H1 (cell line): ENCODE measurements around the gene ANKRD27. TPM values are rescaled to one million over a fixed set of nuclear protein-coding genes. Genes with fewer than 3 reads are reported as not detected.

Experiments used
- ASH2L ChIP-seq: fragments of 200-600, 300-600 bp; sonication (generic); IDR thresholded peaks from one replicate; pipeline ENCODE4 v1.7.1; 2017; ENCODE audit warnings: low read length
- CEBPB ChIP-seq: IDR thresholded peaks from 2 replicates; pipeline ENCODE4 v1.6.1; 2012; ENCODE audit warnings: low read depth, low read length
- CHD1 ChIP-seq: IDR thresholded peaks from 2 replicates; pipeline ENCODE4 v1.6.1; 2012; ENCODE audit warnings: low read depth, low read length, improper control_type of control experiment
- E2F6 ChIP-seq: IDR thresholded peaks from 2 replicates; pipeline ENCODE4 v1.6.1; 2012; ENCODE audit warnings: inconsistent platforms
- EP300 ChIP-seq, 2 experiments: IDR thresholded peaks; 1 replicate in 1 of 2; 2 replicates in 1 of 2; pipeline ENCODE4 v1.6.1; 2011 to 2012; ENCODE audit warnings: low read depth in 2 of 2, low read length in 2 of 2, mild to moderate bottlenecking in 2 of 2, borderline replicate concordance in 1 of 2, inconsistent platforms in 1 of 2, moderate library complexity in 1 of 2
- KDM1A ChIP-seq: fragments of 200-600, 300-600 bp; sonication (generic); IDR thresholded peaks from 2 replicates; pipeline ENCODE4 v1.7.1; 2016; ENCODE audit warnings: mild to moderate bottlenecking, low read length, borderline replicate concordance
- RAD21 ChIP-seq, 2 experiments: IDR thresholded peaks in 1 of 2; conservative IDR thresholded peaks in 1 of 2; 2 replicates each; pipeline ENCODE4 v1.6.1; 2011; ENCODE audit warnings: low read depth in 2 of 2, low read length in 2 of 2, improper control_type of control experiment in 1 of 2, inconsistent platforms in 1 of 2, mild to moderate bottlenecking in 1 of 2, moderate library complexity in 1 of 2
- RBBP5 ChIP-seq: IDR thresholded peaks from 2 replicates; pipeline ENCODE4 v1.7.1; 2012; ENCODE audit warnings: low read depth, mild to moderate bottlenecking, inconsistent platforms, low read length, moderate library complexity, borderline replicate concordance
- SIRT6 ChIP-seq: IDR thresholded peaks from one replicate; pipeline ENCODE4 v1.7.1; 2012; ENCODE audit warnings: low read length, inconsistent platforms
- SUZ12 ChIP-seq: fragments of 200-600 bp; sonication (generic); IDR thresholded peaks from 2 replicates; pipeline ENCODE4 v1.6.1; 2012; ENCODE audit warnings: mild to moderate bottlenecking, inconsistent platforms, low read length, moderate library complexity, mixed read lengths
- TEAD4 ChIP-seq: IDR thresholded peaks from 2 replicates; pipeline ENCODE4 v1.6.1; 2012; ENCODE audit warnings: low read depth, low read length, inconsistent platforms, mixed read lengths
- polyA plus RNA-seq, 7 experiments: library from polyadenylated mRNA; depleted of rRNA in 3 of 7; stranded (reverse) in 5 of 7; unstranded in 2 of 7; fragments of >200 nt in 5 of 7; fragments of 200-250 nt in 2 of 7; gene quantifications; 1 replicate in 5 of 7; 2 replicates in 1 of 7; 4 replicates in 1 of 7; pipeline versions ENCODE4 v1.2.1 to v1.2.3, GENCODE V29; 2011 to 2013; ENCODE audit warnings: missing spikeins in 2 of 7, mixed read lengths in 2 of 7
- total RNA-seq: library from RNA; stranded (reverse); fragmentation: NEBNext Ultra II Directional; extraction: Animal tissue kit (Norgen Biotek cat#: 25700); gene quantifications from 2 replicates; pipeline ENCODE4 v1.2.1, GENCODE V29; 2021

The ANKRD27 gene
- total and polyA plus RNA-seq, 2 of the 8 experiments (the other 6 are each of a cell fraction or from before 2014, with no cell fraction given): 27.9 to 55.7 TPM

GRCh38 chr19:32671883-32672593 lies 2.9 kb downstream of the ANKRD27 start (continued):
- no peak for TF ChIP-seq RAD21 (IDR thresholded peaks at IDR 0.05 in 1 of 2, conservative IDR thresholded peaks at IDR 0.05 in 1 of 2; ENCODE audit: low read depth in 2 of 2, low read length in 2 of 2)
- TF ChIP-seq ASH2L: no peak
- no peak for TF ChIP-seq EP300 (IDR thresholded peaks at IDR 0.05; ENCODE audit: borderline replicate concordance in 1 of 2, low read depth in 2 of 2, low read length in 2 of 2)
- no peak for TF ChIP-seq SUZ12
- no peak for TF ChIP-seq TEAD4
- TF ChIP-seq SIRT6: no peak
- TF ChIP-seq CHD1: no peak
- TF ChIP-seq CEBPB: no peak
- TF ChIP-seq KDM1A: no peak
- no peak for TF ChIP-seq E2F6
- no peak for TF ChIP-seq RBBP5
